Measurements from ENCODE around the gene ARVCF. TPM values are rescaled to one million over a fixed set of nuclear protein-coding genes. Genes with fewer than 3 reads are reported as not detected.

Gene ARVCF
- total and polyA plus RNA-seq, 2 of the 8 experiments (the other 6 are each of a cell fraction or from before 2014, with no cell fraction given), result 31.0 to 43.2 TPM

GRCh38 chr22:20017622-20017958, 967 bp upstream of the ARVCF start (continued):
- TF ChIP-seq, protein P1, sequence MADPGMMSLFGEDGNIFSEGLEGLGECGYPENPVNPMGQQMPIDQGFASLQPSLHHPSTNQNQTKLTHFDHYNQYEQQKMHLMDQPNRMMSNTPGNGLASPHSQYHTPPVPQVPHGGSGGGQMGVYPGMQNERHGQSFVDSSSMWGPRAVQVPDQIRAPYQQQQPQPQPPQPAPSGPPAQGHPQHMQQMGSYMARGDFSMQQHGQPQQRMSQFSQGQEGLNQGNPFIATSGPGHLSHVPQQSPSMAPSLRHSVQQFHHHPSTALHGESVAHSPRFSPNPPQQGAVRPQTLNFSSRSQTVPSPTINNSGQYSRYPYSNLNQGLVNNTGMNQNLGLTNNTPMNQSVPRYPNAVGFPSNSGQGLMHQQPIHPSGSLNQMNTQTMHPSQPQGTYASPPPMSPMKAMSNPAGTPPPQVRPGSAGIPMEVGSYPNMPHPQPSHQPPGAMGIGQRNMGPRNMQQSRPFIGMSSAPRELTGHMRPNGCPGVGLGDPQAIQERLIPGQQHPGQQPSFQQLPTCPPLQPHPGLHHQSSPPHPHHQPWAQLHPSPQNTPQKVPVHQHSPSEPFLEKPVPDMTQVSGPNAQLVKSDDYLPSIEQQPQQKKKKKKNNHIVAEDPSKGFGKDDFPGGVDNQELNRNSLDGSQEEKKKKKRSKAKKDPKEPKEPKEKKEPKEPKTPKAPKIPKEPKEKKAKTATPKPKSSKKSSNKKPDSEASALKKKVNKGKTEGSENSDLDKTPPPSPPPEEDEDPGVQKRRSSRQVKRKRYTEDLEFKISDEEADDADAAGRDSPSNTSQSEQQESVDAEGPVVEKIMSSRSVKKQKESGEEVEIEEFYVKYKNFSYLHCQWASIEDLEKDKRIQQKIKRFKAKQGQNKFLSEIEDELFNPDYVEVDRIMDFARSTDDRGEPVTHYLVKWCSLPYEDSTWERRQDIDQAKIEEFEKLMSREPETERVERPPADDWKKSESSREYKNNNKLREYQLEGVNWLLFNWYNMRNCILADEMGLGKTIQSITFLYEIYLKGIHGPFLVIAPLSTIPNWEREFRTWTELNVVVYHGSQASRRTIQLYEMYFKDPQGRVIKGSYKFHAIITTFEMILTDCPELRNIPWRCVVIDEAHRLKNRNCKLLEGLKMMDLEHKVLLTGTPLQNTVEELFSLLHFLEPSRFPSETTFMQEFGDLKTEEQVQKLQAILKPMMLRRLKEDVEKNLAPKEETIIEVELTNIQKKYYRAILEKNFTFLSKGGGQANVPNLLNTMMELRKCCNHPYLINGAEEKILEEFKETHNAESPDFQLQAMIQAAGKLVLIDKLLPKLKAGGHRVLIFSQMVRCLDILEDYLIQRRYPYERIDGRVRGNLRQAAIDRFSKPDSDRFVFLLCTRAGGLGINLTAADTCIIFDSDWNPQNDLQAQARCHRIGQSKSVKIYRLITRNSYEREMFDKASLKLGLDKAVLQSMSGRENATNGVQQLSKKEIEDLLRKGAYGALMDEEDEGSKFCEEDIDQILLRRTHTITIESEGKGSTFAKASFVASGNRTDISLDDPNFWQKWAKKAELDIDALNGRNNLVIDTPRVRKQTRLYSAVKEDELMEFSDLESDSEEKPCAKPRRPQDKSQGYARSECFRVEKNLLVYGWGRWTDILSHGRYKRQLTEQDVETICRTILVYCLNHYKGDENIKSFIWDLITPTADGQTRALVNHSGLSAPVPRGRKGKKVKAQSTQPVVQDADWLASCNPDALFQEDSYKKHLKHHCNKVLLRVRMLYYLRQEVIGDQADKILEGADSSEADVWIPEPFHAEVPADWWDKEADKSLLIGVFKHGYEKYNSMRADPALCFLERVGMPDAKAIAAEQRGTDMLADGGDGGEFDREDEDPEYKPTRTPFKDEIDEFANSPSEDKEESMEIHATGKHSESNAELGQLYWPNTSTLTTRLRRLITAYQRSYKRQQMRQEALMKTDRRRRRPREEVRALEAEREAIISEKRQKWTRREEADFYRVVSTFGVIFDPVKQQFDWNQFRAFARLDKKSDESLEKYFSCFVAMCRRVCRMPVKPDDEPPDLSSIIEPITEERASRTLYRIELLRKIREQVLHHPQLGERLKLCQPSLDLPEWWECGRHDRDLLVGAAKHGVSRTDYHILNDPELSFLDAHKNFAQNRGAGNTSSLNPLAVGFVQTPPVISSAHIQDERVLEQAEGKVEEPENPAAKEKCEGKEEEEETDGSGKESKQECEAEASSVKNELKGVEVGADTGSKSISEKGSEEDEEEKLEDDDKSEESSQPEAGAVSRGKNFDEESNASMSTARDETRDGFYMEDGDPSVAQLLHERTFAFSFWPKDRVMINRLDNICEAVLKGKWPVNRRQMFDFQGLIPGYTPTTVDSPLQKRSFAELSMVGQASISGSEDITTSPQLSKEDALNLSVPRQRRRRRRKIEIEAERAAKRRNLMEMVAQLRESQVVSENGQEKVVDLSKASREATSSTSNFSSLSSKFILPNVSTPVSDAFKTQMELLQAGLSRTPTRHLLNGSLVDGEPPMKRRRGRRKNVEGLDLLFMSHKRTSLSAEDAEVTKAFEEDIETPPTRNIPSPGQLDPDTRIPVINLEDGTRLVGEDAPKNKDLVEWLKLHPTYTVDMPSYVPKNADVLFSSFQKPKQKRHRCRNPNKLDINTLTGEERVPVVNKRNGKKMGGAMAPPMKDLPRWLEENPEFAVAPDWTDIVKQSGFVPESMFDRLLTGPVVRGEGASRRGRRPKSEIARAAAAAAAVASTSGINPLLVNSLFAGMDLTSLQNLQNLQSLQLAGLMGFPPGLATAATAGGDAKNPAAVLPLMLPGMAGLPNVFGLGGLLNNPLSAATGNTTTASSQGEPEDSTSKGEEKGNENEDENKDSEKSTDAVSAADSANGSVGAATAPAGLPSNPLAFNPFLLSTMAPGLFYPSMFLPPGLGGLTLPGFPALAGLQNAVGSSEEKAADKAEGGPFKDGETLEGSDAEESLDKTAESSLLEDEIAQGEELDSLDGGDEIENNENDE (IDR thresholded peaks at IDR 0.05; ENCODE audit: insufficient replicate concordance, low read length), result no peak
- TF ChIP-seq JUN (IDR thresholded peaks at IDR 0.05; ENCODE audit: low read depth, low read length) (no peak), POLR2A (IDR thresholded peaks at IDR 0.05; ENCODE audit: control extremely low read depth in 1 of 2, low read depth in 2 of 2, low read length in 2 of 2) (no peak), HDAC6 (IDR thresholded peaks at IDR 0.05; ENCODE audit: low read depth, low read length) (no peak), EGR1 (IDR thresholded peaks at IDR 0.05; ENCODE audit: borderline replicate concordance, low read depth, low read length) (no peak), RAD21 (IDR thresholded peaks at IDR 0.05 in 1 of 2, conservative IDR thresholded peaks at IDR 0.05 in 1 of 2; ENCODE audit: low read depth in 2 of 2, low read length in 2 of 2) (no peak)
- TF ChIP-seq, protein P2, sequence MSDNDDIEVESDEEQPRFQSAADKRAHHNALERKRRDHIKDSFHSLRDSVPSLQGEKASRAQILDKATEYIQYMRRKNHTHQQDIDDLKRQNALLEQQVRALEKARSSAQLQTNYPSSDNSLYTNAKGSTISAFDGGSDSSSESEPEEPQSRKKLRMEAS (IDR thresholded peaks at IDR 0.05), result no peak
